ENCODE measurements around the gene MED20.

Gene MED20

GRCh38 chr6:41940759-41941279 is 19.9 kb upstream of the MED20 start:
- DNase-seq: peak; percentile 51

- DNase-seq: peak; percentile 51
Observed at GRCh38 chr6:41939848-41940758, 19.2 kb upstream of the MED20 start.

- DNase-seq: no peak
Observed at GRCh38 chr6:41939176-41939847, 18.4 kb upstream of the MED20 start.

- DNase-seq: no peak
Observed at GRCh38 chr6:41938590-41939175, 17.7 kb upstream of the MED20 start.

GRCh38 chr6:41937861-41938574 is 17.1 kb upstream of the MED20 start:
- no peak for DNase-seq

GRCh38 chr6:41937472-41937860 is 16.5 kb upstream of the MED20 start:
- DNase-seq: no peak

- DNase-seq: peak; percentile 57
Observed at GRCh38 chr6:41936073-41936837, 15.3 kb upstream of the MED20 start.

GRCh38 chr6:41935685-41936072 is 14.7 kb upstream of the MED20 start:
- no peak for DNase-seq

GRCh38 chr6:41935193-41935574 is 14.2 kb upstream of the MED20 start:
- DNase-seq: no peak

GRCh38 chr6:41934278-41935192 is 13.6 kb upstream of the MED20 start:
- no peak for DNase-seq

GRCh38 chr6:41932378-41932777 is 11.4 kb upstream of the MED20 start:
- no peak for DNase-seq

GRCh38 chr6:41931792-41932191 is 10.9 kb upstream of the MED20 start:
- no peak for DNase-seq

- DNase-seq: no peak
Observed at GRCh38 chr6:41929924-41930323, 9.0 kb upstream of the MED20 start.

GRCh38 chr6:41927253-41927652 is 6.3 kb upstream of the MED20 start:
- no peak for DNase-seq

GRCh38 chr6:41922154-41922553 is 1.2 kb upstream of the MED20 start:
- DNase-seq: no peak

- DNase-seq: no peak
Observed at GRCh38 chr6:41921712-41921998, 716 bp upstream of the MED20 start.

- no peak for DNase-seq
Observed at GRCh38 chr6:41917528-41917927, 3.4 kb downstream of the MED20 start.

GRCh38 chr6:41914869-41915530 is 5.9 kb downstream of the MED20 start:
- no peak for DNase-seq

- DNase-seq: no peak
Observed at GRCh38 chr6:41914343-41914742, 6.6 kb downstream of the MED20 start.

- DNase-seq: no peak
Observed at GRCh38 chr6:41909727-41910126, 11.2 kb downstream of the MED20 start.
